HG02970 (cell line): ENCODE data around the gene CLMP.

Source experiments
- ATAC-seq: cut with Tn5 transposase; IDR thresholded peaks from one replicate; pipeline ENCODE4 v1.9.1; 2021; ENCODE audit warnings: mild to moderate bottlenecking, moderate library complexity, moderate number of reproducible peaks; ENCODE audit not compliant: unreplicated experiment, low FRiP score

The CLMP gene

GRCh38 chr11:123191939-123192338 lies 3.1 kb downstream of the CLMP start:
- no peak for ATAC-seq

- no peak for ATAC-seq
Observed at GRCh38 chr11:123190518-123190917, 4.5 kb downstream of the CLMP start.

DNA sequence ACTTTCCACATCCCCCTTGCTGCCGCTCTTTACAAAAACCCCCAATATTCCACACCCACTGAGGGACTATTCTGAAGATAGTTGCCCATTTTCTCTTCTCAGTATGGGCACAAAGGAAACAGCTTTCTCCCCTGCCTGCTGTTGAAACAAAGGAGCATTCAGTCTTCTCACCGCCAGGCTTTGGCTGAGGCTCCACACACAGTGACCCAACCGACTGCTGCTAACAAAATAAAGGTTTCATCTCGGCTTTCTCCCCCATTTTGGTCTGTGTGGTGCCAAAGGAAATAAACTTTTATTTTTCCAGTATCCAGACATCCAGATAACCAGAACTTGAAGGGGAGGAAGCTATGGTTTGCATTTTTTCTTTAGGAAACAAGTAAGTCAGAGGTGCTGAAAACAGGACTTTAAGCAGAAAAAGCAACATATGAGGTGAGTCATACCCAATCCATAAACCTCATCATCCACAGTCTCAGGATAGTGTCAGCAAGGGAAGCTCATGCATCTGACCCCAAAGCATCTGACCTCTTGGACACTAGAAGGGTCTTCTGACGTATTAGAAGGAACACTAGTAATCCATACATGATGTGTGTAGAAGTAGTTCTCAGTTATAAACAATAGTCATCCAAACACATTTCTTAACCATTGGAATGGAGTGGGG lies 6.4 kb downstream of the CLMP start:
- no peak for ATAC-seq

DNA sequence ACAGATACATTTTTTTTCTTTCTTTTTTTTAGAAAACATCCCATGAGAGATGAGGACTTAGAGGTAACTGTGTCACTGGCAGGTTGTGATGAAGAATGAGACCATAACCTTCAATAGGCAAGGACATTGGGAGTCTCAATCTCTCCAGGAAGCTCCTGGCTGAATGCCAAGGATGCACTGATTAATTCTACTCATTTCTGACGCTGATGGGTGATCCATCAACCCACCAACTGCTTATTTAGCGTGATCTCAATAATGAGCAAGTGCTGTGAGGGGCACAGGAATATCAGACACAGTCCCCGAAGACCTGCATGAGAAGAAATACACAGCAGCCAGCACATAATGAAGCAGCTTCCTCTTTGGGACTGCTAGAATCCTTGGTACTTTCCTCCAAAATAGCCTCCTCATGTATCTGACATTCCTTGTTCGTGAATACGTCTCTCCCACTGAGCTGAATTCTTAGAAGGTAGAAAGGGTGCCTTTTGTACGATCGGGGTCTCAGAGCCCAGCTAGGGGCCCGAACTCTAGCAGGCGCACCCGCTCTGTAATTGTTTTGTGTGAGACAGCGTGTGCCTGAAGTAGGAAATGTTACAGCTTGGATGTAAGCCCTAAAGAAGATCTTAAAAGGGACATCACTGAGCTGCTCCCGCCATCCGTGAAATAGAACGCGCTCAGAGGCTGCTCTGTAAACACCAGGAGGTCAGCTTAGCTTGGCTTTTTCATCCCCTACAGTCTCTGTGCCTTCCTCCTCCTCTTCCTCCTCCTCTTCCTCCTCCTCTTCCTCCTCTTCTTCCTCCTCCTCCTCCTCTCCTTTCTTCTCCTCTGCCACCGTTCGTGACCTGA lies 7.2 kb downstream of the CLMP start:
- no peak for ATAC-seq

- no peak for ATAC-seq
Observed at GRCh38 chr11:123187248-123187647, 7.8 kb downstream of the CLMP start.

DNA sequence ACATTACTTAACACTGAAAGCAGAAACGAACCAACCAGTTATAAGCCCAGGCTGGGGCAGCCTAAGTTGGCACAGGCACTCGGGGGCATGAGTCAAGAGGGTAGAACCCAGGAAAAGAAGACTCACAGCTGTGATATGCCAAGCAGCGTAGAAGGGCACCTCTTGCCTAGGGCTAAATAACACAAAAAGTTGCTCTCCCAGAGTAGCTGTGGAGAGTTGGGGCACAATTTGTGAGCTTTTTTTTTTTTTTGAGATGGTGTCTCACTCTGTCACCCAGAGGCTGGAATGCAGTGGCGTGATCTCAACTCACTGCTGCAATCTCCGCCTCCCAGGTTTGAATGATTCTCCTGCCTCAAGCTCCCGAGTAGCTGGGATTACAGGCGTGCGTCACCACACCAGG lies 8.8 kb downstream of the CLMP start:
- ATAC-seq, result no peak

DNA sequence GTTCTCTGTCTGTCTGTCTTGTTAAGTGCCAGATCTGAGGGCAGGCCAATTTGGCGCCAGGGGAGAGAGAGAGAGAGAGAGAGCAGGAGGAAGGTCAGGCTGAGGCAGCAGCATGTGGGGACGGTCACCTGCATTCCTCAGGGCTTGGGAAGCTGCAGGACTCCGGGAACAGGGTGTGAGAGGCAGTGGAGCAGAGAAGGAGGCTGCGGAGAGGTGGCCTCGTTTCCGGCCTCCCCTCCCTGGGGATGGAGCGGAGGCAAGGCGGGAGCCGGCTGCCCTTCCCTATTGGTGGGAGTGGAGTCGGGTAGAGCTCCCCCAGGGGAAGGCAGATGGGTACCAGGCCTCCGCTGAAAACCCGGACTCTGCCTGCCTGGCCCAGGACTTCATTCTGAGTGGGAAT lies 9.7 kb downstream of the CLMP start:
- no peak for ATAC-seq

- ATAC-seq, result no peak
Observed at GRCh38 chr11:123184531-123184930, 10.5 kb downstream of the CLMP start.

DNA sequence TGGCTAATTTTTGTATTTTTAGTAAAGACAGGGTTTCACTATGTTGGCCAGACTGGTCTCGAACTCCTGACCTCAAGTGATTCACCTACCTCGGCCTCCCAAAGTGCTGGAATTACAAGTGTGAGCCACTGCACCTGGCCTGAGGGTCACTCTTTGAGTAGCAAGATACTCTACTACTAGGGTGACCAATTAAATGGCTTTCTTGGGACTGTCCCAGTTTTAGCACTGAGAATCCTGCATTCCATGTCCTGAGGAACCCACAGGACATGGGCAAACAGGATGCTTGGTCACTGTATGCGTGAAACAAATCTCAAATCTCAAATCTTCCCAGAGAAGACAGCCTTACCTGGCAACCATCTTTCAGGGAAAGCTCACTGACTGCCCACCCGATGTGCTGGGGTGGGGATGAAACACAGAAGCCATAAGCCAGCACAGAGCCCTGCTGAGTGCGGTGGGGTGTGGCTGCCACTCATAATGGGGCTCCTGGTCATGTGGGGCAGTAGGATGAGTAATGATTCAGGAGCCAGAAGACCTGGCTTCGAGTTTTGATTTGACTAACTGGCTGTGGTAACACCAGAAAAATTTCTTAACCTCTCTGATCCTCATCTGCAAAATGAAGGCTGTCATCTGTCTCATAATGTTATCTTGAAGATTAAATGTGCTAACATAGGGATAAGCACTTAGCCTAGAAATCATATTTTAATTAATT lies 11.5 kb downstream of the CLMP start:
- ATAC-seq, result no peak

DNA sequence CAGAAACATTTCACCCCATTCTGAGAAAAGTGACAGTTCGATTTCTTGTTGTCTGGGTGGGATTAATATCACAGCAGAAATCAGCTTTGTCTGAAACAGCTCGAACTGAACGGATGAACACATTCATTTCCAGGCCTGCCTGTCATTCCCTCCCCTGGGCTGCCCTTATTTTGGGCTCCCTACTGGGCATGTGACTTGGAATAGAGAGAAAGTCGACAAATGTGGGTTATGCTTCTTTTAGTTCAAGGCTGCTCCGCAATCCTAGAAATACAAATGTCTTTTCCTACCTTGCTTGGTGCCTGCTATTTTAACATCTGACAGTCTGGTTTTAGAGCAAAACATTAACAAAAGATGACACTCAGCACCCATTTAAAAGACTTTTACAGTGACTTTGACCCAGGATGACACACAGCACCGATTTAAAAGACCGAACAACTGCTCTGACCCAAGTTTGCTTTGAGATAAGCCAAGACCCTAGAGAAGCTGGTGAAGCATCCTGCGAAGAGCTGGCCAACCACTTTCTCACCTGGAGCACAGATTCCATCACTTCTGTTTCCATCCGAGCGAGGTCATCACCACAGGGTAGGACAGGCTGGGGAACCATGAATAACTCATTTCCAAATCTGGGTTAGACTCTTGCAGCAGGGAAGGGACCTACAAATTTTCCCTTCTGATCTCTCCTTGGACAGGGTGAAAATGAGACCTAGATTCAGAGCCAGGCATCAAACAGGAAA lies 13.1 kb downstream of the CLMP start:
- ATAC-seq, result no peak

GRCh38 chr11:123181075-123181474 lies 14.0 kb downstream of the CLMP start:
- ATAC-seq, result no peak

GRCh38 chr11:123180574-123180973 lies 14.5 kb downstream of the CLMP start:
- ATAC-seq, result no peak

DNA sequence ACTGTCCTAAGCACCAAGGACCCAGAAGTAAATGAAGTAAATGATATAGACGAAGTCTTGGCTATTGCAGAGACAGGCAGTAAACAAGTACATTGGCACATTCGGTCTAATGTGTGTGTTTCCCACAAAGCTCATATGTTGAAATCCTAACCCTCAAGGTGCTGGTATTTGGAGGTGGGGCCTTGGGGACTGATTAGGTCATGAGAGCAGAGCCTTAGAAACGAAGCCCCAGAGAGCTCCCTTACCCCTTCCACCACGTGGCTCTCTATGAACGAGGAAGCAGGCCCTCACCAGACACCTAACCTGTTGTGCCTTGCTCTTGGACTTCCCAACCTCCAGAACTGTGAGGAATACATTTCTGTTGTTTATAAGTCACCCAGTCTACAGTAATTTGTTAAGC lies 14.9 kb downstream of the CLMP start:
- no peak for ATAC-seq

DNA sequence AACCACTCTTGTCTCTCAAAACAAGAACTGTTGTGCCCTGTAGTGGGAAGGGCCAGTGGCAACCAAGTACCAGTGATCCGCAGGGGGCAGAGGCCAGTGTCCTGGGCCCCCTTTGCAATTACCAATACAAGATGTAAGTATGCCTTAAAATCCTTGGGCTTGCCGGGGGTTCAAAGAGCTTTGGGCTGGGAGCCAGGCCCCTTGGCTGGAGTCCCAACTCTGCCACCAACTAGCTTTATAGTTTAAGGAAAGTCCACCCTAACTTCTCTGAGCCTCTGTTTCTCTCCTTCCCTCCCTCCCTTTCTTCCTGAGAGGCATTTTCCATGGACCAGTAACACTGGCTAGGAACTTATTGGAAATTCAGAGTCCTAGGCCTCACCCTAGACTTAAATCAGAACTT lies 15.5 kb downstream of the CLMP start:
- ATAC-seq, result no peak

GRCh38 chr11:123178186-123178585 lies 16.9 kb downstream of the CLMP start:
- no peak for ATAC-seq

GRCh38 chr11:123176785-123177184 lies 18.3 kb downstream of the CLMP start:
- ATAC-seq, result no peak

DNA sequence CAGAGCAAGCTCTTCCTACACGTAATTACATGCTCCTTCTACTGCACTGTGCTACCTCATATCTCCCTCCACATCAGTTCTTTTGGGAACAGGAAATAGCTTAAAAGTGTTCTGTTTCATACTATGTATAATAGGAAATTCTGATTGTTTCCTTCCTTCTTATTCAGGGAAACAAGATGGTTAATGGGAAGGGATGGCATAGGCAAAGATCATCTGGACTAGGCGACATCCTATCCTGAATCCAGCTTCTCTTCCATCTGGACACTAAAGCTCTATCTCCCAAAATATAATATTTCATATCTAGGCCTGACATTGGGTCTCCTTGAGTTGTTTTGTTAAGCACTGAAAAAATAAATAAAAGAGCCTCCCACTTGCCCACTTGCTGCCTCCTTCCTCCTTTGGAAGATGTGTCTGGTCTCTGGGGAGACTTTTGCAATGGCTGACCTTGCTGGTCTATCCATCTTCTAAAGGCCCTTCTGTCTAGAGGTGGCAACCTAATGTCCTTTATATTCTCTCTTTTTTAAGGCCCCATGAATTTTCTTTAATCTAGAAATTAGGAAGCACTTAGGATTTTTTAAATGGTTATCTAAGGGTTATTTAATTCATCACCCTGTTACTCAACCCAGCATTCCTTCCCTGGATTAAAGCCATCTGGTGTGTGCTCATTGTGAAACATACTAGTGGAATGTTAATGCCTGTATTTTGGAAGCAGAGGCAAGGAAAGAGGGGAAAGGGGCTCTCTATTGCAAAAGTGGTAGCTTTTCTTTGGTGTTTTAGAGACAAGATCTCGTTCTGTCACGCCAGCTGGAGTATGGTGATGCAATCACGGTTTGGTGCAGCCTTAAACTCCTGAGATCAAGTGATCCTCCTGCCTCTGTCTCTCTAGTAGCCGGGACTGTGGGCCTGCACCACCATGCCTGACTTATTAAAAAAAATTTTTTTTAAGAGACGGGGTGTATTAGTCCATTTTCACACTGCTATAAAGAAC lies 20.6 kb downstream of the CLMP start:
- no peak for ATAC-seq

DNA sequence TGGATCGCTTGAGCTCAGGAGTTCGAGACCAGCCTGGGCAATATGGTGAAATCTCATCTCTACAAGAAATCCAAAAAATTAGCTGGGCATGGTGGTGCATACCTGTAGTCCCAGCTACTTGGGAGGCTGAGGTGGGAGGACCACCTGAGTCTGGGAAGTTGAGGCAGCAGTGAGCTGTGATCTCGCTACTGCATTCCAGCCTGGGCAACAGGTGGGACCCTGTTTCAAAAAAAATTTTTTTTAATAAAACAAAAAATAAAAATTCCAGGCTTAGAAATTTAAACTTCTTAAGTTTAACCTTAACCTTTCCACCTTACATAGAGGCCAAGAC lies 21.2 kb downstream of the CLMP start:
- ATAC-seq, result no peak

DNA sequence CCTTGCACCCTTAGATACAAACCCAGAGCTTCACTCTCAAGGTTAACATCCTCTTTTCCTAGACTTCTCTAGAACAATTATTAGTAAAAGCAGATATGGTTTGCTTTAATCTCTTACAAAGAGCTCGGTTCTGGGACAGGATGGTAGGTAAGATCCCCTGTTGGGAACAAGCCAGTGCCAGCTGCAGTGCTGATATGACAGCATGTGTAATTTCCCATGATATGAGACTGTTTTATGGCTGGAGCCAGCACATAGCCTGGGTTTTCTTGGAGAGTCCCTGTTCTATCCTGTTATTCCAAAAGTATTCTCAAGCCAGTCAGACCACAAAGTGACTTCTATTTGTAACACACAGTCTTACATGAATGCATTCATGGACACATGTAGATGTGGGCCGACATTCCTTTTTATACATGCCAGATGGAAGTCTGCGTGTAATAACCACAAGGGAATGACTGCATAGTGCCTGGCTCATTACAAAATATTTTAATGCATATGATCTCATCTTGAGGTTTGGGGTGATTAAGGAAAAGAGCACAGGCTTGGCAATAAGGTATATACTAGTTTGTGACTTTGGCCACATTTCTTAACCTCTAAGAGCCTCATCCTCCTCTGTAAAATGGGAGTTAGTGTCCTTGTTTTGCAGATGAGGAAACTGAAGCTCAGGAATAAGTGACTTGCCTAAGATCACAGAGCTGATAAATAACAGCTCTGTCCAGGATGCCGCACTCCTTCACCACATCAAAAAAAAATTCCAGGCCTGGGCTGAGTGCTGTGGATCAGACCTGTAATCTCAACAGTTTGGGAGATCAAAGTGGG lies 21.8 kb downstream of the CLMP start:
- ATAC-seq, result no peak
